ENCODE data around the gene SLC7A6. TPM values are rescaled to one million over a fixed set of nuclear protein-coding genes. Genes with fewer than 3 reads are reported as not detected.

SLC7A6 gene
- total RNA-seq, 1 donor from 2014 or later: 50.7 TPM

DNA sequence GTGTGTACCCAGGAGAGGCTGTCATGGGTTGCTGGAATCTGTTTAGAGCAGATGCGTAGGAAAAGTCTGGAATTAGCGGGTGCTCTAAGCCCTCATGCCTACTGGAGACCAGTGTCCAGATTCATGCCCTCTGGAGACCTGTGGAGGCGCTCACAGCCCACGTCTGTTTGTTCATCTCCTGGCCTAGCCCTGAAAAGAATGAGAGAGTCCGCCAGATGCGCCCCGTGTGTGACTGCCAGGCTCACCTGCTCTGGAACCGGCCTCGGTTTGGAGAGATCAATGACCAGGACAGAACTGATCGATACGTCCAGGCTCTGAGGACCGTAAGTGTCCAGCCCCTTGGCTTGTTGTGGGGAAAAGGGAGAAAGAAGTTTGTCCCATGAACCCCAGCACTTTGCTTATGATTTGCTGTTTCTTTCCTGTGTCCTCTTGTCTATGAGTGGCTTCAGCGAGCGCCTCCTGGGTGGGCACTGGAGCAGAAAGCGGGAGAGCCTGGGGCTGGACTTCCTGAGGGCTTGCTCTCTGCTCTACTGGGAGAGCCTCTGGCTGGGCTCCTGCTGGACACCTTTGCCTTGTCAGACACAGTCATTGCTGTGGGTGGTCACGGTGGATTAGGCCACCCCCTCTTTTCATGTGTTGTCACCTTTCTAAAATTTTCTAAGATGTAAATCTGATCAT is 81.8 kb downstream of the SLC7A6 start:
- H3K27me3 Mint-ChIP-seq (ENCODE audit: unreplicated experiment): no peaks in the 10 kb centered on the region
- H3K9me3 Mint-ChIP-seq (ENCODE audit: unreplicated experiment): no peaks in the 10 kb centered on the region
- no peak for DNase-seq (ENCODE audit: extremely low spot score, unreplicated experiment)
- H3K36me3 Mint-ChIP-seq (ENCODE audit: unreplicated experiment): peaks cover 29% of the 10 kb centered on the region
- TF ChIP-seq, protein P1, sequence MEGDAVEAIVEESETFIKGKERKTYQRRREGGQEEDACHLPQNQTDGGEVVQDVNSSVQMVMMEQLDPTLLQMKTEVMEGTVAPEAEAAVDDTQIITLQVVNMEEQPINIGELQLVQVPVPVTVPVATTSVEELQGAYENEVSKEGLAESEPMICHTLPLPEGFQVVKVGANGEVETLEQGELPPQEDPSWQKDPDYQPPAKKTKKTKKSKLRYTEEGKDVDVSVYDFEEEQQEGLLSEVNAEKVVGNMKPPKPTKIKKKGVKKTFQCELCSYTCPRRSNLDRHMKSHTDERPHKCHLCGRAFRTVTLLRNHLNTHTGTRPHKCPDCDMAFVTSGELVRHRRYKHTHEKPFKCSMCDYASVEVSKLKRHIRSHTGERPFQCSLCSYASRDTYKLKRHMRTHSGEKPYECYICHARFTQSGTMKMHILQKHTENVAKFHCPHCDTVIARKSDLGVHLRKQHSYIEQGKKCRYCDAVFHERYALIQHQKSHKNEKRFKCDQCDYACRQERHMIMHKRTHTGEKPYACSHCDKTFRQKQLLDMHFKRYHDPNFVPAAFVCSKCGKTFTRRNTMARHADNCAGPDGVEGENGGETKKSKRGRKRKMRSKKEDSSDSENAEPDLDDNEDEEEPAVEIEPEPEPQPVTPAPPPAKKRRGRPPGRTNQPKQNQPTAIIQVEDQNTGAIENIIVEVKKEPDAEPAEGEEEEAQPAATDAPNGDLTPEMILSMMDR (IDR thresholded peaks at IDR 0.05): no peak
- H3K4me1 Mint-ChIP-seq (ENCODE audit: unreplicated experiment): no peaks in the 10 kb centered on the region
- H3K4me3 Mint-ChIP-seq (ENCODE audit: unreplicated experiment): no peak overlapping the region
- no peak overlapping the region for H3K27ac Mint-ChIP-seq (ENCODE audit: unreplicated experiment)

DNA sequence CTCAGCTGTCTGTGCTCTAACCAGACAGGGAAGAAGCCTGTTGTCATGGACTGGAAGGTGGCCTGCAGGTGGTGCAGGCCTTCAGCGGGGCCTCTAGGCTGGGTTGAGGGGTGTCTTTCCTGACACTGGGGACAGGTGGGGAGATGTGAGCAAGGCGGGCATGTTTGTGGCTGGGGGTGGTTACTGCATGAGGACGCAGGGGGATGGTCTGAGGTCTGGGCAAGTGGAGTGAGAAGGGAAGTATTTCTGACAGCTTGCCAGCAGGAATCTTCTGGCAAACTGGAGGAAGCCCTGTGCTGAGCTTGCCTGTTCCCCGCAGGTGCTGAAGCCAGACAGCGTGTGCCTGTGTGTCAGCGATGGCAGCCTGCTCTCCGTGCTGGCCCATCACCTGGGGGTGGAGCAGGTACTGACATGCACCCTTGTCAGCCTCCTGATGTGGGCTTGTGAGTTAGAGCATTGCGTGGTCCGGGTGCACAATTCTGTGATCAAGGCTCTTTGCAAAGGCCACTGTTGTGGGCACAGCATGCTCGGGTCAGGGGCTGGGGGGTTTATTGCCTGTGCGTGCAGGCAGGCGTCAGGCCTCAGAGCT is 82.7 kb downstream of the SLC7A6 start:
- Mint-ChIP-seq H3K36me3 (ENCODE audit: unreplicated experiment) (peaks cover 30% of the 10 kb centered on the region), H3K27me3 (ENCODE audit: unreplicated experiment) (no peaks in the 10 kb centered on the region), H3K9me3 (ENCODE audit: unreplicated experiment) (no peaks in the 10 kb centered on the region), H3K4me3 (ENCODE audit: unreplicated experiment) (no peak overlapping the region), H3K4me1 (ENCODE audit: unreplicated experiment) (no peaks in the 10 kb centered on the region), H3K27ac (ENCODE audit: unreplicated experiment) (no peak overlapping the region)
- TF ChIP-seq, protein P1 (IDR thresholded peaks at IDR 0.05): no peak
- no peak for DNase-seq (ENCODE audit: extremely low spot score, unreplicated experiment)

GRCh38 chr16:68347605-68348004 is 83.3 kb downstream of the SLC7A6 start:
- H3K27me3 Mint-ChIP-seq (ENCODE audit: unreplicated experiment): no peaks in the 10 kb centered on the region
- DNase-seq (ENCODE audit: extremely low spot score, unreplicated experiment): no peak
- H3K9me3 Mint-ChIP-seq (ENCODE audit: unreplicated experiment): no peaks in the 10 kb centered on the region
- H3K4me1 Mint-ChIP-seq (ENCODE audit: unreplicated experiment): no peaks in the 10 kb centered on the region
- no peak overlapping the region for H3K27ac Mint-ChIP-seq (ENCODE audit: unreplicated experiment)
- peaks cover 30% of the 10 kb centered on the region for H3K36me3 Mint-ChIP-seq (ENCODE audit: unreplicated experiment)
- H3K4me3 Mint-ChIP-seq (ENCODE audit: unreplicated experiment): no peak overlapping the region
- TF ChIP-seq, protein P1 (IDR thresholded peaks at IDR 0.05): no peak

DNA sequence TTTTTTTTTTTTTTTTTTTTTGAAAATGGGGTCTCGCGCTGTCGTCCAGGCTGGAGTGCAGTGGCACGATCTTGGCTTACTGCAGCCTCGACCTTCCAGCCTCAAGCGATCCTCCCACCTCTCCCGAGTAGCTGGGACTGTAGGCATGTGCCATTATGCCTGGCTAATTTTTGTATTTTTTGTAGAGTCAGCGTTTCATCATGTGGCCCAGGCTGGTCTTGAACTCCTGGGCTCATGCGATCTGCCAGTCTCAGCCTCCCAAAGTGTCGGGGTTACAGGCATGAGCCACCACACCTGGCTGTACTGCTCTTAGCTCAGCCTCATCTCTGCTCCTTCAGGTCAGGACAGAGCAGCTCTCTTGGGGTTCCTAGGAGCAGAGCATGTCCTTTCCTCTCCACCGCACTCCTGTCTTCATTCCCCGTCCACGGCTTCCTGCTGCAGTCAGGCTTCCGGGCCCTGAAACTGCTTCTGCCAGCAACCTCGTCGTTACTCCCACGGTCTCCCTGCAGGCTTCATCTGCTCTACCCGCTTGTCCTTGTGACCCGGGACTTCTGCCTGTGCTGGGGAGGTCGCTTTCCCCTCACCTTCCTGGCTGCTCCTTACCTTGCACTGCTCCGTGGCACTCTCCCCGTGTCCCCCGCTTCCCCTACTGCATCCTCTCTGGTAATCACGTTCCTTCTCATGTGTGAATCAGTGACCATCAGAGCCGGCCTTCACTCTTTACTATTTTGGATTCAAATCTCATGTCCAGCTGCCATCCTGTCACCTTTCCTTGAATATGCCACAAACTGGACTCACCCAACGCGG is 84.5 kb downstream of the SLC7A6 start:
- TF ChIP-seq, protein P1 (IDR thresholded peaks at IDR 0.05): no peak
- Mint-ChIP-seq H3K27ac (ENCODE audit: unreplicated experiment) (no peak overlapping the region), H3K4me3 (ENCODE audit: unreplicated experiment) (no peak overlapping the region), H3K36me3 (ENCODE audit: unreplicated experiment) (peaks cover 27% of the 10 kb centered on the region), H3K9me3 (ENCODE audit: unreplicated experiment) (no peaks in the 10 kb centered on the region), H3K4me1 (ENCODE audit: unreplicated experiment) (no peaks in the 10 kb centered on the region), H3K27me3 (ENCODE audit: unreplicated experiment) (no peaks in the 10 kb centered on the region)
- DNase-seq (ENCODE audit: extremely low spot score, unreplicated experiment): no peak
